Natural killer cell (primary cell): Measurements from ENCODE around the gene IGSF9. TPM values are rescaled to one million over a fixed set of nuclear protein-coding genes. Genes with fewer than 3 reads are reported as not detected.

Experiments
- ATAC-seq, 3 donors: fragments of 150-1000 bp in 2 of 3; fragments of 200-7000 bp in 1 of 3; cut with Tn5 transposase; 1 replicate in 1 of 3; 2 replicates in 2 of 3; pipeline ENCODE4 v1.10.0; 2021; ENCODE audit warnings: mild to moderate bottlenecking in 2 of 3, moderate library complexity in 2 of 3
- DNase-seq, 2 donors: peaks; one replicate each; pipeline versions ENCODE4 v3.0.0 to v3.0.0-alpha.2; 2013 to 2021; ENCODE audit warnings: mixed read lengths in 1 of 2
- H3K27ac ChIP-seq: one replicate; pipeline ENCODE4 v1.5.1; 2013; ENCODE audit warnings: mild to moderate bottlenecking, low read length
- H3K27me3 ChIP-seq: one replicate; pipeline ENCODE4 v1.6.1; 2013; ENCODE audit warnings: low read length; ENCODE audit not compliant: control insufficient read depth, insufficient read depth
- H3K36me3 ChIP-seq: one replicate; pipeline ENCODE4 v1.6.1; 2013; ENCODE audit warnings: low read length; ENCODE audit not compliant: control insufficient read depth, insufficient read depth
- H3K4me1 ChIP-seq: one replicate; pipeline ENCODE4 v1.6.1; 2013; ENCODE audit warnings: low read length; ENCODE audit not compliant: control insufficient read depth, insufficient read depth
- H3K4me3 ChIP-seq: one replicate; pipeline ENCODE4 v1.5.1; 2013; ENCODE audit warnings: low read length
- H3K9me3 ChIP-seq: one replicate; pipeline ENCODE4 v1.6.1; 2013; ENCODE audit warnings: low read length; ENCODE audit not compliant: control insufficient read depth, insufficient read depth
- H3K27ac Mint-ChIP-seq, 2 donors: one replicate each; pipeline ENCODE4 v1.8.0; 2022; ENCODE audit warnings: mild to moderate bottlenecking in 2 of 2, mixed read lengths in 2 of 2, moderate library complexity in 1 of 2
- H3K27me3 Mint-ChIP-seq, 2 donors: one replicate each; pipeline ENCODE4 v1.8.0; 2022; ENCODE audit warnings: low read depth in 2 of 2, mixed read lengths in 2 of 2
- H3K36me3 Mint-ChIP-seq: one replicate; pipeline ENCODE4 v1.8.0; 2022; ENCODE audit warnings: mixed read lengths
- H3K4me1 Mint-ChIP-seq, 2 donors: one replicate each; pipeline ENCODE4 v1.8.0; 2022; ENCODE audit warnings: mixed read lengths in 2 of 2
- H3K4me3 Mint-ChIP-seq: one replicate; pipeline ENCODE4 v1.8.0; 2022; ENCODE audit warnings: mild to moderate bottlenecking, moderate library complexity, mixed read lengths
- H3K9me3 Mint-ChIP-seq, 2 donors: one replicate each; pipeline ENCODE4 v1.8.0; 2022; ENCODE audit warnings: mixed read lengths in 2 of 2
- WGBS: methylation state at CpG from one replicate; pipeline ENCODE4 v1.1.7; 2013; ENCODE audit warnings: missing lambda C conversion rate; ENCODE audit not compliant: insufficient coverage; 5-methylcytosine and 5-hydroxymethylcytosine counted together
- intact Hi-C: fragments of 100-400 bp; cut with micrococcal nuclease; formaldehyde crosslinking; loops from one replicate; pipeline ENCODE4 v1.14.2; 2022
- total RNA-seq, 4 donors: library from RNA; stranded (reverse); fragments of 120-200 nt in 1 of 4; gene quantifications; one replicate each; pipeline versions ENCODE4 v1.2.3 to v1.2.4, GENCODE V29; 2013 to 2022
- TF ChIP-seq, protein P1 (sequence below): fragments of 200-600 bp; IDR thresholded peaks from one replicate; pipeline ENCODE4 v1.8.0; 2022; ENCODE audit warnings: antibody characterized with exemption

Gene IGSF9
- total RNA-seq, 3 donors from 2014 or later (not counting 1 experiment from before 2014, with no cell fraction given): not detected

DNA sequence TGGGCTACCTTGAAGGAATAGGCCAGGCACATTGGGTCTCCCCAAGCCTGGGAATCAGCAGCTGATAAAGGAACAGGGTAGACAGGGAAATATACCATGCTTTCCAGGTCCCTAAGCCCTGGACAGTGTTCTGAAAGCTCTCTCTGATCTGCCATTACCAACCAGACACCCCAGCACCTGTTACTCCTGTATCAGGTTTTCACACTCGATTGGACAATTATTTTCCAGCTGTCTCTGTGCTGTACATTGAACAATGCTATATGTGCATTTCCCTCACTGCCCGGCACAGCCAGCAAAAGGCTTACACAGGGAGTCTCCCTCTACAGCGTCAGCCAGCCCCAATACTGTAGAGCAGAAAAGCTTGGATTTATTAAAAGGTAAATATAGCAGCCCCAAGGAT is 50.1 kb downstream of the IGSF9 start:
- no peak overlapping the region for H3K27ac ChIP-seq
- H3K4me1 ChIP-seq: peaks cover 29% of the 10 kb centered on the region
- no peak for DNase-seq

DNA sequence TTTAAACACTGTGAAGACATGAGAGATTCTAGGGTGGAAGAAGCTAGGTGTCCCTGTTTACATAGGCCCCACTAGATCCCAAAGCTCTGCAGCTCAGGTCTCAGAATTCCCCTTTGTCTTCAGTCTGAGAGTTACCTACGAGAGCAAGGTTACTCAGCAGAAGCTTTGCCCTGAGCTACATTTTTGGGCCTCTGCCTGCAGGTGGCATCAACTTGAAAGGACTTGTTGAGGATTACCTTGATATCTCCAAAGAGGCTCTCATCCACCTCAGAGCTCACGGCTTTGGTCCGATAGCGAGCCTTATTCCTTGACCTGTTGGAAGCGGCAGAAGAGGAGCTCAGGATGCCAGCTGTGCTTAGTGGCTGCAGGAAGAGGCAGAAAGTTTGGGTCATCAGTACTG is 52.5 kb downstream of the IGSF9 start:
- Mint-ChIP-seq H3K9me3 (no peaks in the 10 kb centered on the region), H3K4me3 (no peak overlapping the region), H3K4me1 (peaks cover 22 to 32% of the 10 kb centered on the region in 2 donors), H3K27ac (no peak overlapping the region), H3K27me3 (peaks cover 0 to 5% of the 10 kb centered on the region in 2 donors), H3K36me3 (no peaks in the 10 kb centered on the region)
- Histone ChIP-seq H3K4me3 (no peak overlapping the region), H3K9me3 (no peaks in the 10 kb centered on the region), H3K36me3 (no peaks in the 10 kb centered on the region), H3K27ac (no peak overlapping the region), H3K27me3 (no peaks in the 10 kb centered on the region), H3K4me1 (peaks cover 34% of the 10 kb centered on the region)
- 90% methylated on average over 5 of the region's 5 CpGs for WGBS
- DNase-seq (peak in 1 of 2 donors; percentile 49), ATAC-seq (no peak)
- intact Hi-C loops: no loop called here
- TF ChIP-seq, protein P1, sequence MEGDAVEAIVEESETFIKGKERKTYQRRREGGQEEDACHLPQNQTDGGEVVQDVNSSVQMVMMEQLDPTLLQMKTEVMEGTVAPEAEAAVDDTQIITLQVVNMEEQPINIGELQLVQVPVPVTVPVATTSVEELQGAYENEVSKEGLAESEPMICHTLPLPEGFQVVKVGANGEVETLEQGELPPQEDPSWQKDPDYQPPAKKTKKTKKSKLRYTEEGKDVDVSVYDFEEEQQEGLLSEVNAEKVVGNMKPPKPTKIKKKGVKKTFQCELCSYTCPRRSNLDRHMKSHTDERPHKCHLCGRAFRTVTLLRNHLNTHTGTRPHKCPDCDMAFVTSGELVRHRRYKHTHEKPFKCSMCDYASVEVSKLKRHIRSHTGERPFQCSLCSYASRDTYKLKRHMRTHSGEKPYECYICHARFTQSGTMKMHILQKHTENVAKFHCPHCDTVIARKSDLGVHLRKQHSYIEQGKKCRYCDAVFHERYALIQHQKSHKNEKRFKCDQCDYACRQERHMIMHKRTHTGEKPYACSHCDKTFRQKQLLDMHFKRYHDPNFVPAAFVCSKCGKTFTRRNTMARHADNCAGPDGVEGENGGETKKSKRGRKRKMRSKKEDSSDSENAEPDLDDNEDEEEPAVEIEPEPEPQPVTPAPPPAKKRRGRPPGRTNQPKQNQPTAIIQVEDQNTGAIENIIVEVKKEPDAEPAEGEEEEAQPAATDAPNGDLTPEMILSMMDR: no peak

More for the DNA sequence above, 50.1 kb downstream of the IGSF9 start:
- intact Hi-C loops: no loop called here
- Histone ChIP-seq H3K9me3 (no peaks in the 10 kb centered on the region), H3K4me3 (no peak overlapping the region), H3K27me3 (no peaks in the 10 kb centered on the region), H3K36me3 (no peaks in the 10 kb centered on the region)
- TF ChIP-seq, protein P1: no peak
- Mint-ChIP-seq H3K9me3 (no peaks in the 10 kb centered on the region), H3K27ac (no peak overlapping the region), H3K4me1 (peaks cover 24 to 25% of the 10 kb centered on the region in 2 donors), H3K4me3 (no peak overlapping the region), H3K36me3 (no peaks in the 10 kb centered on the region), H3K27me3 (peaks cover 0 to 5% of the 10 kb centered on the region in 2 donors)
- ATAC-seq: no peak
- 91% methylated on average over 3 of the region's 3 CpGs for WGBS

DNA sequence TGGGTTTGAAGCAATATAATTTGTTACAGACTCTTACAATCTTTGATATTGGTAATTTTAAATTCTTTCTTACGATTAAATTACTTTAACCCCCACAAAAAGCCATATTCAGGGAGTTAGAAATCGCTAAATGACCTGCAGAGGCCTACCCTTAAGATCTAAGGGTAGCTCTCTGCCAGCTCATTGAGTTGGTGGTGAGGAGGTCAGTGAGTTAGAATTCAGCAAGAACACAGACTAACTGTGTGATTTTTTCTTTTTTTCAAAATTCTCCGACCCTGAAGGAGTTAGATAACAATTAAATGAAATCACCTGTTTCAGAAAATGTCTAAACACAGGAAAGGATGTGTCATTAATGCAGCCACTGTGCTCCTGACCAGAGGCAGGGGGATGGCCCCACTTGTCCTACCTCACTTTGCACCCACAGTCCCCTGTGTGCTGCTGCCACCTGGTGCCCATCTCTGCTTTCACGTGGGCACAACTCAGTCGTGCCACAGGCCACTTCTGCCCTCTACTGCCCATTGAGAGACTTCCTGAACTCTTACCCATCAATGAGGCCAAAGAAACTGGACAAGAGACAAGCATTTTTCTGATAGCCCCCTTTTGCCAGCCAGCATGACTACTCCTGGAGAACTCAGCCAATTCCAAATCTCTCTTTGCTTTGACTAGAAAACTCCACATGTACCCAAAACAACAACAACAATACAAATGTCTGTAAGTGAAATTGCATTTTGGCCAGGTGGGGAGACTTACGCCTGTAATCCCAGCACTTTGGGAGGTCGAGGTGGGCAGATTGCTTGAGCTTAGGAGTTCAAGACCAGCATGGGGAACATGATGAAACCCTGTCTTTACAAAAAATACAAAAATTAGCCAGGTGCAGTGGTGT is 53.9 kb downstream of the IGSF9 start:
- H3K36me3 Mint-ChIP-seq: no peaks in the 10 kb centered on the region
- H3K27ac Mint-ChIP-seq: peak overlapping the region; percentile 14 to 37
- Histone ChIP-seq H3K27me3 (no peaks in the 10 kb centered on the region), H3K4me1 (peaks cover 28% of the 10 kb centered on the region), H3K4me3 (no peak overlapping the region), H3K27ac (no peak overlapping the region), H3K36me3 (no peaks in the 10 kb centered on the region), H3K9me3 (no peaks in the 10 kb centered on the region)
- TF ChIP-seq, protein P1: peak; percentile 100
- no peaks in the 10 kb centered on the region for H3K9me3 Mint-ChIP-seq
- peaks cover 0 to 5% of the 10 kb centered on the region in 2 donors for H3K27me3 Mint-ChIP-seq
- DNase-seq (peak; percentile 76 to 90), ATAC-seq (peak; percentile 96 to 99 (median 97))
- H3K4me1 Mint-ChIP-seq: peaks cover 21 to 30% of the 10 kb centered on the region in 2 donors
- 34% methylated on average over 6 of the region's 7 CpGs for WGBS
- H3K4me3 Mint-ChIP-seq: no peak overlapping the region
- intact Hi-C loops: loop anchor here (1.0 kb wide), 3 partner anchors 93 to 730 kb away; partner anchors contain the start of gene DUSP23
